WTC11 (cell line): ENCODE results near the gene COL4A1. TPM values are rescaled to one million over a fixed set of nuclear protein-coding genes. Genes with fewer than 3 reads are reported as not detected.
A peak's percentile ranks its signal among the peaks of the same experiment; 100 is the strongest.

Experiments used
- ATAC-seq: fragments of 200-7000 bp; cut with Tn5 transposase; 2 replicates; pipeline ENCODE4 v1.10.0; 2021; ENCODE audit warnings: mild to moderate bottlenecking, moderate library complexity
- CTCF ChIA-PET: fragments of 300-600 bp; sonication (Branson Sonifier 250); formaldehyde crosslinking; loops from one replicate; lab custom pipeline; 2021; ENCODE audit warnings: antibody characterized with exemption; lab: Charles Lee
- POLR2A ChIA-PET: fragments of 350-600 bp; sonication (Branson Sonifier 250); formaldehyde crosslinking; loops from one replicate; lab custom pipeline; 2021; ENCODE audit warnings: antibody characterized with exemption; lab: Charles Lee
- DNase-seq: peaks from one replicate; pipeline ENCODE4 v3.0.0; 2021; ENCODE audit warnings: low spot score
- H3K27ac Mint-ChIP-seq: 2 replicates; pipeline ENCODE4 v1.8.0; 2021; ENCODE audit warnings: mixed read lengths
- H3K27me3 Mint-ChIP-seq: 2 replicates; pipeline ENCODE4 v1.8.0; 2021; ENCODE audit warnings: low read depth, mild to moderate bottlenecking, moderate library complexity, mixed read lengths
- H3K36me3 Mint-ChIP-seq: 2 replicates; pipeline ENCODE4 v1.8.0; 2021; ENCODE audit warnings: mixed read lengths
- H3K4me1 Mint-ChIP-seq: 2 replicates; pipeline ENCODE4 v1.8.0; 2022; ENCODE audit warnings: mixed read lengths
- H3K4me3 Mint-ChIP-seq: 2 replicates; pipeline ENCODE4 v1.8.0; 2021; ENCODE audit warnings: mild to moderate bottlenecking, moderate library complexity, mixed read lengths
- H3K9me3 Mint-ChIP-seq: 2 replicates; pipeline ENCODE4 v1.8.0; 2021; ENCODE audit warnings: mixed read lengths
- ARID4B ChIP-seq: sonication (generic); formaldehyde crosslinking; IDR thresholded peaks from 2 replicates; pipeline ENCODE4 v1.8.0; 2023; ENCODE audit warnings: missing genetic modification reagents, mild to moderate bottlenecking, borderline replicate concordance
- CREB1 ChIP-seq: sonication (generic); formaldehyde crosslinking; IDR thresholded peaks from 2 replicates; pipeline ENCODE4 v1.8.0; 2023; ENCODE audit warnings: mild to moderate bottlenecking, missing genetic modification reagents
- ERG ChIP-seq: fragments of 250-450 bp; sonication (Bioruptor Pico); IDR thresholded peaks from 2 replicates; pipeline ENCODE4 v1.8.0; 2021; ENCODE audit warnings: mild to moderate bottlenecking
- FOXP1 ChIP-seq: sonication (generic); formaldehyde crosslinking; IDR thresholded peaks from 2 replicates; pipeline ENCODE4 v1.8.0; 2022; ENCODE audit warnings: missing genetic modification reagents, mild to moderate bottlenecking, moderate library complexity, borderline replicate concordance
- HMGA2 ChIP-seq: fragments of 250-450 bp; sonication (Bioruptor Pico); IDR thresholded peaks from 2 replicates; pipeline ENCODE4 v1.4.0; 2021; ENCODE audit warnings: mild to moderate bottlenecking, moderate library complexity
- HMGXB4 ChIP-seq: sonication (generic); formaldehyde crosslinking; IDR thresholded peaks from 2 replicates; pipeline ENCODE4 v1.8.1; 2023; ENCODE audit warnings: mild to moderate bottlenecking, moderate library complexity, missing genetic modification reagents
- KAT7 ChIP-seq: sonication (generic); formaldehyde crosslinking; IDR thresholded peaks from 2 replicates; pipeline ENCODE4 v1.8.1; 2023; ENCODE audit warnings: missing genetic modification reagents, mild to moderate bottlenecking, borderline replicate concordance
- MYBL2 ChIP-seq: sonication (generic); formaldehyde crosslinking; IDR thresholded peaks from 2 replicates; pipeline ENCODE4 v1.8.1; 2023; ENCODE audit warnings: mild to moderate bottlenecking, moderate library complexity, missing genetic modification reagents
- PRDM15 ChIP-seq: sonication (generic); formaldehyde crosslinking; IDR thresholded peaks from 2 replicates; pipeline ENCODE4 v1.8.0; 2022; ENCODE audit warnings: missing genetic modification reagents
- RORB ChIP-seq: fragments of 250-450 bp; sonication (Bioruptor Pico); IDR thresholded peaks from 2 replicates; pipeline ENCODE4 v1.9.0; 2021; ENCODE audit warnings: mild to moderate bottlenecking
- ZNF263 ChIP-seq: sonication (generic); formaldehyde crosslinking; IDR thresholded peaks from 2 replicates; pipeline ENCODE4 v1.8.1; 2022; ENCODE audit warnings: low read depth, mild to moderate bottlenecking, moderate library complexity, missing genetic modification reagents
- ZNF423 ChIP-seq: fragments of 250-450 bp; sonication (Bioruptor Pico); IDR thresholded peaks from 2 replicates; pipeline ENCODE4 v2.1.2; 2022; ENCODE audit warnings: mild to moderate bottlenecking, moderate library complexity
- total RNA-seq: library from RNA; stranded (reverse); gene quantifications from 3 replicates; pipeline ENCODE4 v1.2.3, GENCODE V29; 2021
- TF ChIP-seq, protein P1 (sequence below): sonication (generic); formaldehyde crosslinking; IDR thresholded peaks from 2 replicates; pipeline ENCODE4 v1.8.0; 2023; ENCODE audit warnings: mild to moderate bottlenecking, missing genetic modification reagents
- TF ChIP-seq, protein P2 (sequence below): fragments of 250-450 bp; sonication (Bioruptor Pico); IDR thresholded peaks from 2 replicates; pipeline ENCODE4 v1.9.0; 2021; ENCODE audit warnings: moderate library complexity, mild to moderate bottlenecking, inconsistent platforms, borderline replicate concordance

COL4A1 gene
- total RNA-seq, 1 experiment from 2014 or later: 89.6 TPM

DNA sequence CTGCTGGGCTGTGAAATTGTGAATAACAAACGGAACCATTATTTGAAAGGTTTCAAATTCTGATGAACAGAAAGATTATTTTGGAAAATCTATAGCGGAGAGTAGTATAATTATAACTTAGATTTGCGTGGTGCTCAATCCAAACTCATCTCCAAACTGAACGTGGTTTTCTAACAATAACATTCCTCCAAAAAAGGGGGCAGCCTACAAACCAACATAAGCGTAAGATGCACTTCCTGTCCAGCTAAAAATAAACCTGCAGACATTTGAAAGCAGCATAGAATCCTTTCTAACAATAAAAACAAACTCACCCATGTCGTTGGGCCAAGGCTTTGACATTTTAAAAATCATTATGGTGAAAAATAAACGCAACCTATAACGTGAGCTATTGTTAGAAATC, 178.4 kb downstream of the COL4A1 start:
- Mint-ChIP-seq H3K4me1 (peaks cover 41% of the 10 kb centered on the region), H3K9me3 (peaks cover 5% of the 10 kb centered on the region; the same call in 1 of the 2 replicates), H3K27ac (no peak overlapping the region), H3K4me3 (no peak overlapping the region), H3K27me3 (peaks cover 8% of the 10 kb centered on the region), H3K36me3 (no peaks in the 10 kb centered on the region)
- DNase-seq: no peak
- no peak for ATAC-seq
- TF ChIP-seq FOXP1 (CRISPR knock-in tag) (no peak), ZNF423 (no peak), ARID4B (CRISPR knock-in tag) (no peak), RORB (CRISPR knock-in tag) (no peak)
- TF ChIP-seq, protein P1, sequence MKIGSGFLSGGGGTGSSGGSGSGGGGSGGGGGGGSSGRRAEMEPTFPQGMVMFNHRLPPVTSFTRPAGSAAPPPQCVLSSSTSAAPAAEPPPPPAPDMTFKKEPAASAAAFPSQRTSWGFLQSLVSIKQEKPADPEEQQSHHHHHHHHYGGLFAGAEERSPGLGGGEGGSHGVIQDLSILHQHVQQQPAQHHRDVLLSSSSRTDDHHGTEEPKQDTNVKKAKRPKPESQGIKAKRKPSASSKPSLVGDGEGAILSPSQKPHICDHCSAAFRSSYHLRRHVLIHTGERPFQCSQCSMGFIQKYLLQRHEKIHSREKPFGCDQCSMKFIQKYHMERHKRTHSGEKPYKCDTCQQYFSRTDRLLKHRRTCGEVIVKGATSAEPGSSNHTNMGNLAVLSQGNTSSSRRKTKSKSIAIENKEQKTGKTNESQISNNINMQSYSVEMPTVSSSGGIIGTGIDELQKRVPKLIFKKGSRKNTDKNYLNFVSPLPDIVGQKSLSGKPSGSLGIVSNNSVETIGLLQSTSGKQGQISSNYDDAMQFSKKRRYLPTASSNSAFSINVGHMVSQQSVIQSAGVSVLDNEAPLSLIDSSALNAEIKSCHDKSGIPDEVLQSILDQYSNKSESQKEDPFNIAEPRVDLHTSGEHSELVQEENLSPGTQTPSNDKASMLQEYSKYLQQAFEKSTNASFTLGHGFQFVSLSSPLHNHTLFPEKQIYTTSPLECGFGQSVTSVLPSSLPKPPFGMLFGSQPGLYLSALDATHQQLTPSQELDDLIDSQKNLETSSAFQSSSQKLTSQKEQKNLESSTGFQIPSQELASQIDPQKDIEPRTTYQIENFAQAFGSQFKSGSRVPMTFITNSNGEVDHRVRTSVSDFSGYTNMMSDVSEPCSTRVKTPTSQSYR: no peak
- CTCF ChIA-PET: interaction anchor here (0.8 kb wide), 1 partner anchor 8 kb away, joined by 3 read pairs; no protein-coding TSS in a partner anchor
- POLR2A ChIA-PET: no interaction called here

GRCh38 chr13:110127986-110128511, 178.9 kb downstream of the COL4A1 start:
- POLR2A ChIA-PET: no interaction called here
- Mint-ChIP-seq H3K27me3 (peaks cover 9% of the 10 kb centered on the region), H3K4me3 (no peak overlapping the region), H3K27ac (no peak overlapping the region), H3K4me1 (peaks cover 40% of the 10 kb centered on the region), H3K36me3 (no peaks in the 10 kb centered on the region), H3K9me3 (peaks cover 5% of the 10 kb centered on the region; the same call in 1 of the 2 replicates)
- CTCF ChIA-PET: interaction anchor here (0.8 kb wide), 1 partner anchor 9 kb away, joined by 3 read pairs; no protein-coding TSS in a partner anchor
- TF ChIP-seq MYBL2 (CRISPR knock-in tag) (no peak), CREB1 (CRISPR knock-in tag) (no peak), HMGA2 (no peak), KAT7 (CRISPR knock-in tag) (no peak)
- ATAC-seq (no peak), DNase-seq (no peak)

GRCh38 chr13:110126391-110126961, 180.5 kb downstream of the COL4A1 start:
- H3K9me3 Mint-ChIP-seq: peaks cover 5% of the 10 kb centered on the region; the same call in 1 of the 2 replicates
- CTCF ChIA-PET: interaction anchor here (1.4 kb wide), 1 partner anchor 10 kb away, joined by 4 read pairs; no protein-coding TSS in a partner anchor
- H3K36me3 Mint-ChIP-seq: no peaks in the 10 kb centered on the region
- POLR2A ChIA-PET: interaction anchor here (0.6 kb wide), 1 partner anchor 171 kb away, joined by 3 read pairs; no protein-coding TSS in a partner anchor
- ATAC-seq (peak; percentile 74), DNase-seq (no peak)
- peaks cover 9% of the 10 kb centered on the region for H3K27me3 Mint-ChIP-seq
- peaks cover 30% of the 10 kb centered on the region for H3K4me1 Mint-ChIP-seq
- H3K27ac Mint-ChIP-seq: peak overlapping the region; percentile 90
- peak; percentile 79 for TF ChIP-seq ZNF263
- TF ChIP-seq, protein P2, sequence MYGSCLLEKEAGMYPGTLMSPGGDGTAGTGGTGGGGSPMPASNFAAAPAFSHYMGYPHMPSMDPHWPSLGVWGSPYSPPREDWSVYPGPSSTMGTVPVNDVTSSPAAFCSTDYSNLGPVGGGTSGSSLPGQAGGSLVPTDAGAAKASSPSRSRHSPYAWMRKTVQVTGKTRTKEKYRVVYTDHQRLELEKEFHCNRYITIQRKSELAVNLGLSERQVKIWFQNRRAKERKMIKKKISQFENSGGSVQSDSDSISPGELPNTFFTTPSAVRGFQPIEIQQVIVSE: no peak
- no peak for TF ChIP-seq PRDM15 (CRISPR knock-in tag)
- TF ChIP-seq ERG: no peak
- no peak for TF ChIP-seq CREB1 (CRISPR knock-in tag)
- no peak for TF ChIP-seq HMGXB4 (CRISPR knock-in tag)
- H3K4me3 Mint-ChIP-seq: no peak overlapping the region
